Mammary epithelial cell (primary cell): ENCODE results near the gene TTLL3.

ENCODE experiments used
- CTCF ChIP-seq, 2 donors: IDR thresholded peaks in 1 of 2; conservative IDR thresholded peaks in 1 of 2; 2 replicates each; pipeline ENCODE4 v1.5.1; 2011 to 2012; ENCODE audit warnings: inconsistent platforms in 2 of 2, low read length in 2 of 2, mild to moderate bottlenecking in 2 of 2, control low read depth in 1 of 2, low read depth in 1 of 2; ENCODE audit not compliant: insufficient read depth in 1 of 2; ENCODE audit errors: extremely low read depth in 1 of 2
- EZH2 ChIP-seq: IDR thresholded peaks from 2 replicates; pipeline ENCODE4 v1.6.1; 2012; ENCODE audit warnings: low read length, inconsistent platforms, borderline replicate concordance

GRCh38 chr3:9828801-9829755 lies 19.0 kb downstream of the TTLL3 start:
- TF ChIP-seq CTCF (conservative IDR thresholded peaks at IDR 0.05 in 1 of 2, IDR thresholded peaks at IDR 0.05 in 1 of 2; ENCODE audit: extremely low read depth in 1 of 2, insufficient read depth in 1 of 2, low read depth in 1 of 2, low read length in 2 of 2) (no peak), EZH2 (no peak)
